MM.1S (cell line): ENCODE data around the gene USP9Y.

ENCODE experiments used
- EZH2 ChIP-seq: fragments of 300-600 bp; sonication (generic); optimal IDR thresholded peaks from 2 replicates; pipeline ENCODE3; 2017; ENCODE audit warnings: low read depth, mild to moderate bottlenecking, antibody characterized with exemption, low read length, mixed read lengths
- EZH2phosphoT487 ChIP-seq: fragments of 300-600 bp; sonication (generic); IDR thresholded peaks from 2 replicates; pipeline ENCODE4 v1.6.1; 2018; ENCODE audit warnings: antibody characterized with exemption, low read length
- TF ChIP-seq, protein P1 (sequence below): fragments of 300-600 bp; sonication (generic); IDR thresholded peaks from 2 replicates; pipeline ENCODE4 v1.5.1; 2016; ENCODE audit warnings: antibody characterized with exemption, low read length, mixed read lengths

DNA sequence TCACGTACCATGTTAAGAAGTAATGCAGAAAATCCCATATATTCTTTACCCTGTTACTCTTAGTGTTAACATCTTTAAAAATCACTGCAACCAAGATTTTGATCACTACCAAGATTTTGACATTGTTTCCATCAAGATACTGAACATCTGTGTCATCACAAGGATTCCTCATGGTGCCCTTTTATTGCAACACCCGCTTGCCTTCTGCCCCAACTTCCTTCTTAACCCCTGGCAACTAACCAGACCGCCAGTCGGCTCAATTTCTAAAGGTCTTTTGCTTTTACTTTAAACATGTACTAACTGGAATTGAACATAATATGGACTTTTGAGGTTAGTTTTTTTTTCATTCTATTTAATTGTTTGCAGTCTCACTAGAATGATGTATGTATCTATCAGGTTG is 41.7 kb downstream of the USP9Y start:
- TF ChIP-seq, protein P1, sequence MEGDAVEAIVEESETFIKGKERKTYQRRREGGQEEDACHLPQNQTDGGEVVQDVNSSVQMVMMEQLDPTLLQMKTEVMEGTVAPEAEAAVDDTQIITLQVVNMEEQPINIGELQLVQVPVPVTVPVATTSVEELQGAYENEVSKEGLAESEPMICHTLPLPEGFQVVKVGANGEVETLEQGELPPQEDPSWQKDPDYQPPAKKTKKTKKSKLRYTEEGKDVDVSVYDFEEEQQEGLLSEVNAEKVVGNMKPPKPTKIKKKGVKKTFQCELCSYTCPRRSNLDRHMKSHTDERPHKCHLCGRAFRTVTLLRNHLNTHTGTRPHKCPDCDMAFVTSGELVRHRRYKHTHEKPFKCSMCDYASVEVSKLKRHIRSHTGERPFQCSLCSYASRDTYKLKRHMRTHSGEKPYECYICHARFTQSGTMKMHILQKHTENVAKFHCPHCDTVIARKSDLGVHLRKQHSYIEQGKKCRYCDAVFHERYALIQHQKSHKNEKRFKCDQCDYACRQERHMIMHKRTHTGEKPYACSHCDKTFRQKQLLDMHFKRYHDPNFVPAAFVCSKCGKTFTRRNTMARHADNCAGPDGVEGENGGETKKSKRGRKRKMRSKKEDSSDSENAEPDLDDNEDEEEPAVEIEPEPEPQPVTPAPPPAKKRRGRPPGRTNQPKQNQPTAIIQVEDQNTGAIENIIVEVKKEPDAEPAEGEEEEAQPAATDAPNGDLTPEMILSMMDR, result no peak
- no peak for TF ChIP-seq EZH2
- TF ChIP-seq EZH2phosphoT487, result no peak
